Measurements from ENCODE around the gene UBE2G1.
"Not testable (repeated sequence)": the region's sequence is repeated elsewhere in the genome, so short reads cannot be mapped to it uniquely, and the experiment has no call there.

Gene UBE2G1

GRCh38 chr17:4375039-4375748 lies 8.7 kb upstream of the UBE2G1 start:
- DNase-seq = no peak

GRCh38 chr17:4369557-4370230 lies 3.2 kb upstream of the UBE2G1 start:
- DNase-seq = no peak

DNA sequence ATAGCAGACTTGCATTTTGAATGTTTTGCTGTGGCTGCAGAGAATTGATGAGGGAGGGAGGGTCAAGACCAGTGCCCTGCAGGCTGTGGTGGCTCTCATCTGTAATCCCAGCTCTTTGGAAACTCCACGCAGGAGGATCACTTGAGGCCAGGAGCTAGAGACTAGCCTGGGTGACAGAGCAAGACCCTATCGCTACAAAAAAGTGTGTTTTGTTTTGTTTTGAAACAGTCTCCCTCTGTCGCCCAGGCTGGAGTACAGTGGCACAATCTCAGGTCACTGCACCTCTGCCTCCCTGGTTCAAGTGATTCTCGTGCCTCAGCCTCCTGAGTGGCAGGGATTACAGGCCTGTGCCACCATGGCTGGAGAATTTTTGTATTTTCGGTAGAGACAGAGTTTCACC lies 1.9 kb upstream of the UBE2G1 start:
- DNase-seq = no peak

- not testable (repeated sequence) for DNase-seq
Measured at GRCh38 chr17:4367177-4367576, 702 bp upstream of the UBE2G1 start.

DNA sequence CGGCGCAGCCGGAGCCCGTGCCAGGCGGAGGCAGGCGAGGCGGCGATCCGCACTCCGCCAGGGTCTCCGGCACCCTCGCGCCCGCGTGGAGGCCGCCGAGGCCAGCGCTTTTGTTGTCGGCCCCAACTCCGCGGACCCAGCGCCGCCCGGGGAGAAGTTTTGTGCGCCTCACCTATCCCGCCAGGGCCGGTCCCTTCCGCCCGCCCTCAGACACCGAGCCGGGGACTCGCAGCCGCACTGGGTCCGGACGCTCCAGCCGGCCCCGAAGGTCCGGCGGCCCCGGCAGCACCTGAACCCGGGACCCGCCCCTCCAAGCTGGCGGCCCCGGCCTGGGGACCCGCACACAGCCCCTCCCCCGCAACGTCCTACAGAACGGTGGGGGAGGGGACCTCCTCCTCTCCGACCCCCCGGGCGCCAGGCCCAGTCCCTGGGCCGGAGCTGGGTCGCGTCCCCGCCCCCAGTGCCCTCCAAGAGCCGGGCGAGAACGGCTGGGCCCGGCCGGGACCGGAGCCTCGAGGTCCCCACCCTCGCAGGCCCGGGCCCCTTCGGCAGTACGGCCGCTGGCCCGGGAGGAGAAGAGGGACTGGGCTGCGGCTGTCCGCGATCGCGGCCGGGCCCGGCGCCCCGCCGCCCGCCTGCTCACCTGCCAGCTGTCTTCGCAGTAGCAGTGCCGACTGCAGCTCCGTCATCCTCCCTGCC lies 698 bp downstream of the UBE2G1 start:
- DNase-seq = peak in 2 of 4 experiments; percentile 26 to 53

DNA sequence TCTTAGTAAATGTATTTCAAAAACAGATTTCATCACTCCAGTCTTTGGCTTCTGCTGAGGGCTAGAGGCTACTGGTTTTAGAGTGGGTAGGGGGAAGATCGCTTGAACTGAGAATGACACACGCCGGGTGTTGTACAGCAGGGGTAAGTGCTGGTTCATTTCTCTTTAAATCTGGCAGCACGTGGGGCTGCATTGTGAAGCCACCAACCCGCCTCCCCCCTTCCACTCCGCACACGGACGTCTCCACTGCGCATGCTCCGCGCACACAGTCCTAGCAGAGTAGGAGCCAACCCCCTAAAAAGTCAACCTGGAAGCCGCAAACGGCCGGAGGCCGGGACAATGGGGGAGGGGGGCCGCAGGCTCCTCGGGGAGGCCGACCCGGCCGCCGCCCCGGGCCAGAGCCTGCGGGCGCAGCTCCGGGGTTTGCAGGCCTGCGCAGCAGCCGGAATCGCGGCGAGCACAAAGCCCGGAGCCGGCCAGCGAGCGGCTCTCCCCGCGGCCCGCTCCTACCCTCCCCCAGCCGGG lies 1.3 kb downstream of the UBE2G1 start:
- DNase-seq = peak; percentile 54 to 78 (median 66)

- no peak for DNase-seq
Measured at GRCh38 chr17:4364622-4365041, 1.8 kb downstream of the UBE2G1 start.

GRCh38 chr17:4362141-4362540 lies 4.3 kb downstream of the UBE2G1 start:
- no peak for DNase-seq

- no peak for DNase-seq
Measured at GRCh38 chr17:4358154-4358553, 8.3 kb downstream of the UBE2G1 start.

DNA sequence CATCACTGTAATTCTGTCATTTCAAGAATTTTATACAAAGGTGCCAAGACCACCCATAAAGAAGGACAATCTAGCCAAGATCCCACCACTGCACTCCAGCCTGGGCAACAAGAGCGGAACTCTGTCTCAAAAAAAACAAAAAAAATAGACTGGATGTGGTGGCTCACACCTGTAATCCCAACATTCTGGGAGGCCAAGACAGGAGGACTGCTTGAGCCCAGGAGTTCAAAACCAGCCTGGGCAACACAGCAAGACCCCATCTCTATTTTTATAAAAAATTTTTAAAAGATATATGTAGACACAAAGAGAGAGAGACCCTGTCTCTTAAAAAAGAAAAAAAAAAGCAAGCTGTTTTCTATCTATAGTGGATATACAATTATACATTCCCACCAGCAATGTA lies 8.8 kb downstream of the UBE2G1 start:
- no peak for DNase-seq

GRCh38 chr17:4357030-4357628 lies 9.3 kb downstream of the UBE2G1 start:
- DNase-seq = no peak

- no peak for DNase-seq
Measured at GRCh38 chr17:4354862-4355514, 11.5 kb downstream of the UBE2G1 start.

DNA sequence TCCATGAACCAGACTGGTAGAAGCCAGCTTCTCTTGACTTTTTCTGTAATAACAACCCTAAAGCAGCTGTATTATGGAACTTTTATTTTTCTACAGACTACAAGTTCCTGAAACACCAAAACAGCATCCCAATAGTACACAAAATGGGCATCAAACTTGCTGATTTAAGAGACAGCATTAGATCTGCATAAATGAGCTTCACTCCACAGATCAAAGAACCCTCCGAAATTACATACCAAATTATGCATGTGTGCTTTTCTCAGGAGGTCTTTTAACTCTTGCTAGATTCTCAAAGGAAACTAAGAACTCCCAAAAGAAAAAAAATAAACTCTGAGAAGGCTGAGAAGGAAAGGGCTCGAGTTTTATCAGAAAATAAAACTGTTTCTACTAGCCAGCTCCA lies 12.3 kb downstream of the UBE2G1 start:
- no peak for DNase-seq

- DNase-seq = not testable (repeated sequence)
Measured at GRCh38 chr17:4350214-4350613, 16.3 kb downstream of the UBE2G1 start.

DNA sequence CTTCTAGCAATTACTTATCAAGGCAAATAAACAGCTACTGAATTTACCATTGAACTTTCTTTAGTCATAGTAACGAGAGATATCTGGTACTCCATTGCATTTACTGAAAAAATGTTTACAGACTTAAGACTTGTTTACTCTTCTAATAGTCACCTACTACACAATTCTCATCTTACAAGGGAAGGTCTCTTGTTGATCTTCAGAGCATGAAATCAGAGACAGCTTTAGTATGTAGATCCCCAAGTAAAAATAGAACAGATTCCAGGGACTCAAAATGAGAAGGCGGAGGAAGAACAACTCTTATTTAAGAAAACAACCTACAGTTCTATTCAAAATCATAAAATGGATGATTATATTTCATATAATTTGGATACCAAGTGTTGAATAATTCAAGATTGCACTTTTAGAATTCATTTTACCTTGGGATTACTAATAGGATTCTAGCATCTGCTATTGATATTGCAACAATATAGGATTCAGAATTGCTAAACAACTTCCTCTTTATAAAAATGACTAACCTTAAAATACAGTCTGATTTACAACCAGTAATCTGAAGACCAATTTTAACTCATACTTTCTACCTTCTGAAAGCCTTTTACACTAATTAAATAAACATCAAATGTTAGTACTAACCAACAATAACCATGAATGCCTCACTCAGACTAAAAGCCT lies 20.8 kb downstream of the UBE2G1 start:
- DNase-seq = no peak

DNA sequence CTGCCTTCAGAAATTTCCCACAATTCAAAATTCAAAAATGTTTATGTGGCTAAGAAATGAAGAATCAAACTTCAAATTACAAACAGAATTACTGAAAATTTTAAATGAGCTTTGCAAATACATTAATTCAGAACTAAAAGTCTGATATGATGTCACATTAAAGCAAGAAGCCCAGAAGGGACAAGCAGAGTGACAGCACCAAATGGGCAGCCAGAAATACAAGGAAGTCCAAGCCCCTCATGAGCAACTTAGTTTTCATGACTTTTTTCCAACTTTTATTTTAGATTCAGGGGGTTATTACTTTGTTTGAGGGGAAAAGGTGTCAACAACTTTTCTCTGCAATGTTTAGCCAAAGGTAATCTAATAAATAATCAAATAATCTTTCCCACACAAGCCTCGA lies 21.5 kb downstream of the UBE2G1 start:
- DNase-seq = no peak

- DNase-seq = no peak
Measured at GRCh38 chr17:4342535-4342934, 23.9 kb downstream of the UBE2G1 start.

- no peak for DNase-seq
Measured at GRCh38 chr17:4341616-4341977, 24.9 kb downstream of the UBE2G1 start.

- no peak for DNase-seq
Measured at GRCh38 chr17:4340914-4341615, 25.4 kb downstream of the UBE2G1 start.

DNA sequence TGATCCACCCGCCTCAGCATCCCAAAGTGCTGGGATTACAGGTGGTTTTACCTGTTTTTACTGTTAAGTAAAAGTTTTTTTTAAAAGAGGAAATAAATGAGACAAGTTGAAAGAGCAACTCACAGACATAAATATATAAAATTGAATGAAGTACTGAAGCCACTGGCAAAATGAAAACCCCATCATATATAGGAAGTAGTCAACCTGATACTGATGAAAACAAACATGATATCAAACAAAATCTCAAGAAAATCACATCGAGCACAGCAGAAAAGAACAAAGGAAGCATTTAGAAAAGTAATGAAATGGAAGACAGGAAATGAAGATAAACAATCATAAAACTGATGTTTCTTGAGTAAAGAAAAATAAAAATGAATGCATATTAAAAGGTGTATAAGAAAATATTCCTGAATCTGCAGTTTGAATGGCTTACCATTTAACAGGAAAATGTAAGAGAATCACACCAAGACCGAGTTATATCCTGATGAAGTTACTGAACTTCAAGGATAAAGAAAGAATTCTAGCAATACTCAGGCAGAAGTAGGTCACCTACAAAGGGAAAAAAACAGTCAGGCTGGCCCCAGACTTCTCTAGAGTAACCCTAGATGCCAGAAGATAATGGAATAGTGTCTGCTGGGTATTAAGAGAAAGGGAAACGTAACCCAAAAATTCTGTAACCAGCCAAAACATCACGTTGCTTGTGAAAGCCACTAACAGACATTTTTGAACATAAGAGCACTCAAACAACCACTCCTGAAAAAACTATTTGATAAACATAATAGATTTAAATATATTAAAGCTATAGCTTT lies 31.5 kb downstream of the UBE2G1 start:
- no peak for DNase-seq

DNA sequence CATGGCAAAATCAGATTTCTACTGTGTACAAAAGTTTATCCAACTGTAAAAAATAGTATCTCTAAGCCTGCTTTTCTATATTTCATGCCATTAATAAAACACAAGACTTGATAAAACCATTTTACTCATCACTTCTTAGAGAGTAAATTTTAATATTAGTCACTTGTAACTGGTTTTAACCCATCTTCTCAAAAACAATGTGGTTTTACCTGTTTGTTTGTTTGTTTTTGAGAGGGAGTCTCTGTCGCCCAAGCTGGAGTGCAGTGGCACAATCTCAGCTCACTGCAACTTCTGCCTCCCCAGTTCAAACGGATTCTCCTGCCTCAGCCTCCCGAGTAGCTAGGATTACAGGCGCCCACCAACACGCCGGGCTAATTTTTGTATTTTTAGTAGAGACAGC lies 32.1 kb downstream of the UBE2G1 start:
- DNase-seq = no peak

Measured in activated naive CD4-positive, alpha-beta T cell (primary cell).